Neural cell (in vitro differentiated cells): ENCODE results near the gene TAOK1. TPM values are rescaled to one million over a fixed set of nuclear protein-coding genes. Genes with fewer than 3 reads are reported as not detected.

Source experiments
- H2AFZ ChIP-seq: fragments of 200-600, 300-800 bp; sonication (generic), shearing (Covaris generic); 2 replicates; pipeline ENCODE4 v1.6.0; 2014; ENCODE audit warnings: low read depth, mild to moderate bottlenecking, antibody characterized with exemption, low read length, moderate library complexity
- H3F3A ChIP-seq: fragments of 200-600 bp; shearing (Covaris generic); 2 replicates; pipeline ENCODE4 v1.6.1; 2016; ENCODE audit warnings: mild to moderate bottlenecking, moderate library complexity, mixed read lengths, antibody characterized with exemption, low read length; ENCODE audit not compliant: insufficient read depth, poor library complexity, severe bottlenecking
- H3K27ac ChIP-seq: fragments of 200-600, 300-800 bp; sonication (generic), shearing (Covaris generic); 2 replicates; pipeline ENCODE4 v1.5.1; 2014; ENCODE audit warnings: mild to moderate bottlenecking, low read length, moderate library complexity
- H3K27me3 ChIP-seq: fragments of 300-800, 200-600 bp; sonication (generic), shearing (Covaris generic); 2 replicates; pipeline ENCODE4 v1.6.0; 2014; ENCODE audit warnings: mild to moderate bottlenecking, low read depth, low read length, moderate library complexity; ENCODE audit not compliant: insufficient read depth
- H3K36me3 ChIP-seq: fragments of 300-800, 200-600 bp; sonication (generic), shearing (Covaris generic); 2 replicates; pipeline ENCODE4 v1.5.1; 2014; ENCODE audit warnings: mild to moderate bottlenecking, antibody characterized with exemption, low read length, moderate library complexity; ENCODE audit not compliant: insufficient read depth
- H3K4me2 ChIP-seq: fragments of 300-800, 200-600 bp; sonication (generic), shearing (Covaris generic); 2 replicates; pipeline ENCODE4 v1.6.0; 2014; ENCODE audit warnings: mild to moderate bottlenecking, low read length
- H3K4me3 ChIP-seq: fragments of 300-800, 200-600 bp; sonication (generic), shearing (Covaris generic); 2 replicates; pipeline ENCODE4 v1.5.1; 2014; ENCODE audit warnings: mild to moderate bottlenecking, low read length, moderate library complexity
- H3K79me2 ChIP-seq: fragments of 200-600 bp; shearing (Covaris generic); replicated peaks from 2 replicates; pipeline ENCODE4 v1.6.0; 2014; ENCODE audit warnings: mild to moderate bottlenecking, low read length, moderate library complexity; ENCODE audit not compliant: insufficient read depth
- H3K9ac ChIP-seq: fragments of 300-800, 200-600 bp; sonication (generic), shearing (Covaris generic); 2 replicates; pipeline ENCODE4 v1.6.1; 2016; ENCODE audit warnings: mild to moderate bottlenecking, low read length, mixed read lengths
- H3K9me2 ChIP-seq: fragments of 200-600 bp; shearing (Covaris generic); 2 replicates; pipeline ENCODE4 v1.6.1; 2016; ENCODE audit warnings: mild to moderate bottlenecking, low read length, mixed read lengths; ENCODE audit not compliant: insufficient read depth
- H3K9me3 ChIP-seq: fragments of 200-600, 300-800 bp; sonication (generic), shearing (Covaris generic); 2 replicates; pipeline ENCODE4 v1.6.1; 2016; ENCODE audit warnings: mild to moderate bottlenecking, mixed run types, low read length, moderate library complexity, mixed read lengths
- H4K20me1 ChIP-seq: fragments of 200-600 bp; shearing (Covaris generic); 2 replicates; pipeline ENCODE4 v1.6.1; 2016; ENCODE audit warnings: mild to moderate bottlenecking, mixed run types; ENCODE audit not compliant: insufficient read depth
- EP300 ChIP-seq: fragments of 450-650 bp; conservative IDR thresholded peaks from 2 replicates; pipeline ENCODE4 v1.6.1; 2014; ENCODE audit warnings: antibody characterized with exemption, mild to moderate bottlenecking, moderate library complexity; ENCODE audit not compliant: poor library complexity, severe bottlenecking
- EZH2 ChIP-seq: fragments of 200-600, 300-800 bp; shearing (Covaris generic), sonication (generic); IDR thresholded peaks from 2 replicates; pipeline ENCODE4 v1.6.1; 2014; ENCODE audit warnings: antibody characterized with exemption, low read length, borderline replicate concordance, mild to moderate bottlenecking; ENCODE audit not compliant: insufficient read depth, poor library complexity, severe bottlenecking
- MXI1 ChIP-seq: fragments of 450-650 bp; conservative IDR thresholded peaks from 2 replicates; pipeline ENCODE4 v1.6.1; 2014; ENCODE audit warnings: antibody characterized with exemption, mild to moderate bottlenecking; ENCODE audit not compliant: poor library complexity, severe bottlenecking
- POLR2AphosphoS5 ChIP-seq: IDR thresholded peaks from 2 replicates; pipeline ENCODE4 v1.6.1; 2012
- RAD21 ChIP-seq: fragments of 450-650 bp; conservative IDR thresholded peaks from 2 replicates; pipeline ENCODE4 v1.6.1; 2014; ENCODE audit warnings: antibody characterized with exemption, mild to moderate bottlenecking, moderate library complexity
- SMC3 ChIP-seq: fragments of 450-650 bp; conservative IDR thresholded peaks from 2 replicates; pipeline ENCODE4 v1.6.1; 2014; ENCODE audit warnings: antibody characterized with exemption, mild to moderate bottlenecking, moderate library complexity; ENCODE audit not compliant: poor library complexity
- TAF1 ChIP-seq: IDR thresholded peaks from 2 replicates; pipeline ENCODE4 v1.6.1; 2012; ENCODE audit warnings: low read depth
- polyA plus RNA-seq: library from polyadenylated mRNA; depleted of rRNA; stranded (reverse); fragments of >200 nt; gene quantifications from 2 replicates; pipeline ENCODE4 v1.2.3, GENCODE V29; 2014
- TF ChIP-seq, protein P1 (sequence below): IDR thresholded peaks from 2 replicates; pipeline ENCODE4 v1.6.1; 2012; ENCODE audit warnings: borderline replicate concordance
- TF ChIP-seq, protein P2 (sequence below): fragments of 450-650 bp; IDR thresholded peaks from 2 replicates; pipeline ENCODE4 v1.5.1; 2014; ENCODE audit warnings: antibody characterized with exemption, mild to moderate bottlenecking, moderate library complexity; ENCODE audit not compliant: poor library complexity, severe bottlenecking

The TAOK1 gene
- polyA plus RNA-seq, 1 donor from 2014 or later: 53.2 TPM

DNA sequence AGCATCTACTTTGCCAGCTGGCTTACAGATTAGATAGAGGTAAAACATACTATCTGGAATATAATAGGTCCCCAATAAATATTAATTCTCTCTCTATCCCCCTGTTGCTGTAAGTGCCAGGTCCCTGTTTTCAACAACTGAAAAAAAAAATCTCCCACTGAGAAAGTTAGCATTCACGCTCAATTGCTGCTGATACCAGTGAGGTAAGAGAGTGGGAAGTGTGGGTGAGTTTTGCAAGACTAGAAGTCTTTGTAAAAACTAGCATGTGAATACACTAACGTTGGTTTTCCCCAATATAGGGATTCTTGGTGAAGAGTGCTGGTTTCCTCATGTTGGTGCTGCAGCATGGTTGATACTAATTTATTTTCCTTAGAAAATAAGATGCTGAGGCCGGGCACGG is 11.7 kb upstream of the TAOK1 start:
- Histone ChIP-seq H3K4me2 (no peak overlapping the region), H3K9me2 (no peaks in the 10 kb centered on the region), H3K9me3 (no peaks in the 10 kb centered on the region), H3K9ac (no peak overlapping the region), H4K20me1 (no peaks in the 10 kb centered on the region), H3K27me3 (no peaks in the 10 kb centered on the region), H3K79me2 (no peaks in the 10 kb centered on the region), H3K36me3 (no peaks in the 10 kb centered on the region), H3K27ac (no peak overlapping the region), H2AFZ (no peak overlapping the region), H3F3A (no peaks in the 10 kb centered on the region), H3K4me3 (no peak overlapping the region)
- TF ChIP-seq, protein P1, sequence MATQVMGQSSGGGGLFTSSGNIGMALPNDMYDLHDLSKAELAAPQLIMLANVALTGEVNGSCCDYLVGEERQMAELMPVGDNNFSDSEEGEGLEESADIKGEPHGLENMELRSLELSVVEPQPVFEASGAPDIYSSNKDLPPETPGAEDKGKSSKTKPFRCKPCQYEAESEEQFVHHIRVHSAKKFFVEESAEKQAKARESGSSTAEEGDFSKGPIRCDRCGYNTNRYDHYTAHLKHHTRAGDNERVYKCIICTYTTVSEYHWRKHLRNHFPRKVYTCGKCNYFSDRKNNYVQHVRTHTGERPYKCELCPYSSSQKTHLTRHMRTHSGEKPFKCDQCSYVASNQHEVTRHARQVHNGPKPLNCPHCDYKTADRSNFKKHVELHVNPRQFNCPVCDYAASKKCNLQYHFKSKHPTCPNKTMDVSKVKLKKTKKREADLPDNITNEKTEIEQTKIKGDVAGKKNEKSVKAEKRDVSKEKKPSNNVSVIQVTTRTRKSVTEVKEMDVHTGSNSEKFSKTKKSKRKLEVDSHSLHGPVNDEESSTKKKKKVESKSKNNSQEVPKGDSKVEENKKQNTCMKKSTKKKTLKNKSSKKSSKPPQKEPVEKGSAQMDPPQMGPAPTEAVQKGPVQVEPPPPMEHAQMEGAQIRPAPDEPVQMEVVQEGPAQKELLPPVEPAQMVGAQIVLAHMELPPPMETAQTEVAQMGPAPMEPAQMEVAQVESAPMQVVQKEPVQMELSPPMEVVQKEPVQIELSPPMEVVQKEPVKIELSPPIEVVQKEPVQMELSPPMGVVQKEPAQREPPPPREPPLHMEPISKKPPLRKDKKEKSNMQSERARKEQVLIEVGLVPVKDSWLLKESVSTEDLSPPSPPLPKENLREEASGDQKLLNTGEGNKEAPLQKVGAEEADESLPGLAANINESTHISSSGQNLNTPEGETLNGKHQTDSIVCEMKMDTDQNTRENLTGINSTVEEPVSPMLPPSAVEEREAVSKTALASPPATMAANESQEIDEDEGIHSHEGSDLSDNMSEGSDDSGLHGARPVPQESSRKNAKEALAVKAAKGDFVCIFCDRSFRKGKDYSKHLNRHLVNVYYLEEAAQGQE: no peak
- TF ChIP-seq SMC3 (no peak), RAD21 (no peak), TAF1 (no peak), MXI1 (no peak), POLR2AphosphoS5 (no peak), EZH2 (no peak), EP300 (no peak)
- TF ChIP-seq, protein P2, sequence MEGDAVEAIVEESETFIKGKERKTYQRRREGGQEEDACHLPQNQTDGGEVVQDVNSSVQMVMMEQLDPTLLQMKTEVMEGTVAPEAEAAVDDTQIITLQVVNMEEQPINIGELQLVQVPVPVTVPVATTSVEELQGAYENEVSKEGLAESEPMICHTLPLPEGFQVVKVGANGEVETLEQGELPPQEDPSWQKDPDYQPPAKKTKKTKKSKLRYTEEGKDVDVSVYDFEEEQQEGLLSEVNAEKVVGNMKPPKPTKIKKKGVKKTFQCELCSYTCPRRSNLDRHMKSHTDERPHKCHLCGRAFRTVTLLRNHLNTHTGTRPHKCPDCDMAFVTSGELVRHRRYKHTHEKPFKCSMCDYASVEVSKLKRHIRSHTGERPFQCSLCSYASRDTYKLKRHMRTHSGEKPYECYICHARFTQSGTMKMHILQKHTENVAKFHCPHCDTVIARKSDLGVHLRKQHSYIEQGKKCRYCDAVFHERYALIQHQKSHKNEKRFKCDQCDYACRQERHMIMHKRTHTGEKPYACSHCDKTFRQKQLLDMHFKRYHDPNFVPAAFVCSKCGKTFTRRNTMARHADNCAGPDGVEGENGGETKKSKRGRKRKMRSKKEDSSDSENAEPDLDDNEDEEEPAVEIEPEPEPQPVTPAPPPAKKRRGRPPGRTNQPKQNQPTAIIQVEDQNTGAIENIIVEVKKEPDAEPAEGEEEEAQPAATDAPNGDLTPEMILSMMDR: no peak

- Histone ChIP-seq H3K27ac (no peak overlapping the region), H3K79me2 (no peaks in the 10 kb centered on the region), H3K4me2 (no peak overlapping the region), H2AFZ (no peak overlapping the region), H3F3A (no peaks in the 10 kb centered on the region), H3K9ac (no peak overlapping the region), H3K4me3 (no peak overlapping the region), H3K9me3 (no peaks in the 10 kb centered on the region), H3K27me3 (no peaks in the 10 kb centered on the region), H3K9me2 (no peaks in the 10 kb centered on the region), H4K20me1 (no peaks in the 10 kb centered on the region), H3K36me3 (no peaks in the 10 kb centered on the region)
- TF ChIP-seq EZH2: no peak
- TF ChIP-seq, protein P2: no peak
- no peak for TF ChIP-seq TAF1
- TF ChIP-seq RAD21: no peak
- no peak for TF ChIP-seq POLR2AphosphoS5
- TF ChIP-seq, protein P1: no peak
- no peak for TF ChIP-seq SMC3
- TF ChIP-seq EP300: no peak
- TF ChIP-seq MXI1: no peak
Observed at GRCh38 chr17:29379084-29379991, 10.8 kb upstream of the TAOK1 start.
